Thyroid gland (tissue), 4 donors: ENCODE measurements around the gene SHISA7. TPM values are rescaled to one million over a fixed set of nuclear protein-coding genes. Genes with fewer than 3 reads are reported as not detected.

Experiments
- DNase-seq, 2 donors: peaks; one replicate each; pipeline ENCODE4 v3.0.0-alpha.2; 2019
- H3K27ac ChIP-seq, 3 donors: fragments of 200-600 bp; sonication (generic); 1 replicate in 2 of 3; 2 replicates in 1 of 3; pipeline ENCODE4 v1.5.1; 2016 to 2019; ENCODE audit warnings: mild to moderate bottlenecking in 1 of 3, moderate library complexity in 1 of 3
- H3K27me3 ChIP-seq: fragments of 200-600 bp; sonication (generic); one replicate; pipeline ENCODE4 v1.5.1; 2019
- H3K36me3 ChIP-seq, 2 donors: fragments of 200-600 bp; sonication (generic); one replicate each; pipeline ENCODE4 v1.5.1; 2016 to 2019
- H3K4me1 ChIP-seq, 2 donors: fragments of 200-600 bp; sonication (generic); one replicate each; pipeline ENCODE4 v1.5.1; 2017 to 2019
- H3K4me3 ChIP-seq, 3 donors: fragments of 200-600 bp; sonication (generic); replicated peaks in 1 of 3; 1 replicate in 2 of 3; 2 replicates in 1 of 3; pipeline ENCODE4 v1.5.1; 2016; ENCODE audit warnings: mild to moderate bottlenecking in 1 of 3
- H3K9me3 ChIP-seq: fragments of 200-600 bp; sonication (generic); one replicate; pipeline ENCODE4 v1.5.1; 2017
- CTCF ChIP-seq, 6 experiments: fragments of 200-600 bp in 3 of 6; fragments of 450-650 bp in 3 of 6; sonication (generic) in 3 of 6; IDR thresholded peaks; one replicate each; pipeline ENCODE4 v1.5.1; 2016 to 2019; ENCODE audit warnings: antibody characterized with exemption in 6 of 6, mild to moderate bottlenecking in 2 of 6, inconsistent platforms in 1 of 6, moderate library complexity in 1 of 6
- POLR2A ChIP-seq, 2 donors: fragments of 450-650 bp; IDR thresholded peaks; one replicate each; pipeline ENCODE4 v1.6.1; 2017; ENCODE audit warnings: antibody characterized with exemption in 2 of 2, mild to moderate bottlenecking in 2 of 2, moderate library complexity in 1 of 2
- WGBS, 2 donors: methylation state at CpG; one replicate each; pipeline ENCODE4 v1.1.5; 2017; 5-methylcytosine and 5-hydroxymethylcytosine counted together
- intact Hi-C: fragments of 100-400 bp; cut with DNase I; formaldehyde crosslinking; loops from one replicate; pipeline ENCODE4 v1.15.1; 2023
- total RNA-seq, 4 donors: library from RNA; depleted of rRNA; stranded (reverse); fragments of >200 nt; gene quantifications; one replicate each; pipeline ENCODE4 v1.2.3, GENCODE V29; 2016

SHISA7 gene
- total RNA-seq, 4 donors from 2014 or later: not detected

- Histone ChIP-seq H3K27ac (peak overlapping the region in 2 of 3 donors; percentile 26 to 33), H3K36me3 (peaks cover 4 to 10% of the 10 kb centered on the region in 2 donors), H3K4me3 (no peak overlapping the region), H3K4me1 (peaks cover 10 to 14% of the 10 kb centered on the region in 2 donors), H3K27me3 (no peaks in the 10 kb centered on the region), H3K9me3 (no peaks in the 10 kb centered on the region)
- 51 to 80% methylated on average over 11 to 14 of the region's 14 CpGs for WGBS, 2 donors
- TF ChIP-seq CTCF (IDR thresholded peaks at IDR 0.05) (no peak), POLR2A (IDR thresholded peaks at IDR 0.05) (no peak)
- intact Hi-C loops: no loop called here
- peak; percentile 68 to 72 for DNase-seq
Observed at GRCh38 chr19:55400281-55401087, 42.6 kb downstream of the SHISA7 start.

- Histone ChIP-seq H3K9me3 (no peaks in the 10 kb centered on the region), H3K27me3 (no peaks in the 10 kb centered on the region), H3K4me3 (no peak overlapping the region), H3K27ac (no peak overlapping the region), H3K4me1 (peaks cover 10 to 14% of the 10 kb centered on the region in 2 donors), H3K36me3 (peaks cover 4% of the 10 kb centered on the region in 2 donors)
- 87% methylated on average over 10 to 12 of the region's 12 CpGs for WGBS, 2 donors
- intact Hi-C loops: no loop called here
- TF ChIP-seq CTCF (IDR thresholded peaks at IDR 0.05): no peak
- TF ChIP-seq POLR2A (IDR thresholded peaks at IDR 0.05): no peak
- no peak for DNase-seq
Observed at GRCh38 chr19:55398200-55398925, 44.7 kb downstream of the SHISA7 start.

GRCh38 chr19:55392820-55393761 lies 50.0 kb downstream of the SHISA7 start:
- peaks cover under 1 to 17% of the 10 kb centered on the region in 2 donors for H3K4me1 ChIP-seq
- no peak for DNase-seq
- no peaks in the 10 kb centered on the region for H3K27me3 ChIP-seq
- 68 to 71% methylated on average over 18 of the region's 18 CpGs for WGBS, 2 donors
- H3K9me3 ChIP-seq: no peaks in the 10 kb centered on the region
- intact Hi-C loops: no loop called here
- TF ChIP-seq CTCF (IDR thresholded peaks at IDR 0.05) (no peak), POLR2A (IDR thresholded peaks at IDR 0.05) (no peak)
- H3K36me3 ChIP-seq: peaks cover 9 to 14% of the 10 kb centered on the region in 2 donors
- H3K4me3 ChIP-seq: no peak overlapping the region
- H3K27ac ChIP-seq: no peak overlapping the region

GRCh38 chr19:55391702-55392615 lies 51.1 kb downstream of the SHISA7 start:
- H3K9me3 ChIP-seq: no peaks in the 10 kb centered on the region
- H3K4me1 ChIP-seq: peaks cover 12 to 28% of the 10 kb centered on the region in 2 donors
- H3K4me3 ChIP-seq: no peak overlapping the region
- WGBS, 2 donors: 79 to 81% methylated on average over 18 of the region's 18 CpGs
- peaks cover 18 to 23% of the 10 kb centered on the region in 2 donors for H3K36me3 ChIP-seq
- no peak for TF ChIP-seq CTCF (IDR thresholded peaks at IDR 0.05)
- TF ChIP-seq POLR2A (IDR thresholded peaks at IDR 0.05): no peak
- intact Hi-C loops: no loop called here
- H3K27ac ChIP-seq: no peak overlapping the region
- DNase-seq: no peak
- H3K27me3 ChIP-seq: no peaks in the 10 kb centered on the region
